KMS-11 (cell line): ENCODE measurements around the gene PYGO2.

Experiments used
- H2AFZ ChIP-seq: fragments of 200-600 bp; sonication (generic); 2 replicates; pipeline ENCODE4 v1.6.1; 2016; ENCODE audit warnings: antibody characterized with exemption, mixed run types, low read depth
- H3K27ac ChIP-seq: fragments of 200-600 bp; sonication (generic); 2 replicates; pipeline ENCODE4 v1.6.1; 2016; ENCODE audit warnings: mild to moderate bottlenecking, mixed run types
- H3K27me3 ChIP-seq: fragments of 200-600 bp; sonication (generic); 2 replicates; pipeline ENCODE4 v1.6.1; 2017; ENCODE audit warnings: mild to moderate bottlenecking, low read depth, mixed run types, moderate library complexity; ENCODE audit not compliant: insufficient read depth
- H3K36me3 ChIP-seq: fragments of 200-600 bp; sonication (generic); 2 replicates; pipeline ENCODE4 v1.6.1; 2017; ENCODE audit warnings: mild to moderate bottlenecking, mixed run types; ENCODE audit not compliant: insufficient read depth
- H3K4me1 ChIP-seq: fragments of 200-600 bp; sonication (generic); 2 replicates; pipeline ENCODE4 v1.6.1; 2016; ENCODE audit warnings: mild to moderate bottlenecking, low read depth, mixed run types; ENCODE audit not compliant: poor library complexity, severe bottlenecking
- H3K4me2 ChIP-seq: fragments of 200-600 bp; sonication (generic); 2 replicates; pipeline ENCODE4 v1.7.0; 2016; ENCODE audit warnings: mild to moderate bottlenecking, mixed run types
- H3K4me3 ChIP-seq: fragments of 200-600 bp; sonication (generic); IDR thresholded peaks from 2 replicates; pipeline ENCODE4 v1.6.1; 2017; ENCODE audit warnings: low read depth, low read length, mixed read lengths; ENCODE audit not compliant: insufficient read depth
- H3K79me2 ChIP-seq: fragments of 200-600 bp; sonication (generic); 2 replicates; pipeline ENCODE4 v1.6.1; 2016; ENCODE audit warnings: low read depth, mixed run types; ENCODE audit not compliant: insufficient read depth
- H3K9ac ChIP-seq: fragments of 200-600 bp; sonication (generic); 2 replicates; pipeline ENCODE4 v1.6.1; 2016; ENCODE audit warnings: mild to moderate bottlenecking, mixed run types
- H4K20me1 ChIP-seq: fragments of 200-600 bp; sonication (generic); 2 replicates; pipeline ENCODE4 v1.6.1; 2016; ENCODE audit warnings: mild to moderate bottlenecking, mixed run types; ENCODE audit not compliant: insufficient read depth
- CTCF ChIP-seq: fragments of 200-600 bp; sonication (generic); conservative IDR thresholded peaks from 2 replicates; pipeline ENCODE4 v1.6.1; 2017; ENCODE audit warnings: low read depth, mild to moderate bottlenecking, antibody characterized with exemption, low read length, moderate library complexity, mixed read lengths

The PYGO2 gene

DNA sequence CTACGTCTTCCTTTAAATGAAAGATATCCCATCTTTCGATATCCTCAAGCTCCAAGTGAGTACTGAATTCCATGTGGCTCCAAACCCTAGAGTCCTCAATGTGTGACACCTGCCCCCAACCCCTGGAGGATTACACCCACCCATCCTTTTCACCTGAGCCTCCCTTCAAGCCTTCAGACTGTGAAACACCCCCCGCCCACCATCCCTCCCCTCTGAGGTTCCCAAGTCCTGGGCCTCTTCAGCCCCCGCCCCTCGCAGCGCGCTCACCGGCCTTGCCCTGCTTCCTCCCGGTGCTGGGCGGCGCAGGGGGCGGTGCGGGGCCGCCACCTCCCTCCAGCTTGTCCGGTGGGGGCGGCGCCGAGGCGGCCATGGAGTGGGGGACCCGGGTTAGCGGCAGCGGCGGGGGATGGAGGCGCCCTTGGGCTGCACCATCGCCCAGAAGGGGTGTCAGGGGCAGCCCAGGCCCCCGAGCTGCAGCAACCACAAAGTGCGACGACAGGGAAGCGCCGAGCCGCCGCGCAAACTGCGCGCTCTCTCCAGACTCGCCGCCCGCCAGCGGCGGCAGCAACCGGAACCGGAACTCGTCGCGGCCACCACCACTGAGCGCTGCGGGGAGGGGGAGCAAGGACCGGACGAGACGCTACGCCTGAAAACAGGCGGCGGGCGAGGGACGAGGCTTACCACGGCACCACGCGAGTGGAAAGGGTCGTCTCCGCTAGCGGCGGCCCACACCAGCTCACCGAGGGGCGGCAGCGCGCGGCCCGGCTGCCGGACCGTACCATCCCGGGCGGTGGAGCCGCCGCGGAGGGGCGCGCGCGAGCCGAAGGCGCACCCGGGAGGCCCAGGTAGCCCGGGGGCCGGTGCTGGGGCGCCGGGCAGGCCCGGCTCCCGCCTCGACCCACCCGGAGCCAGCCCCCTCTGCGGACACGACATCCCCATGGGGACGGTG, at the start of gene PYGO2:
TSS of gene PYGO2 (minus strand) at position 576 of the 949 bp plus-strand sequence. CDS start at position 370, 206 bp downstream.
- peak within 1 kb of the TSS; percentile 80 for H3K27ac ChIP-seq
- peaks cover 47% of the 10 kb centered on the region for H3K4me1 ChIP-seq
- peaks cover 7% of the 10 kb centered on the region; the same call in 1 of the 2 replicates for H3K36me3 ChIP-seq
- no peaks in the 10 kb centered on the region for H3K27me3 ChIP-seq
- H3K9ac ChIP-seq: peak within 1 kb of the TSS; percentile 78
- H3K79me2 ChIP-seq: peaks cover 39% of the 10 kb centered on the region
- peak within 1 kb of the TSS; percentile 98 for H3K4me3 ChIP-seq
- H2AFZ ChIP-seq: peak within 1 kb of the TSS; percentile 60
- H4K20me1 ChIP-seq: no peaks in the 10 kb centered on the region
- peak; percentile 81 for TF ChIP-seq CTCF
- peak within 1 kb of the TSS; percentile 93 for H3K4me2 ChIP-seq

- H3K9ac ChIP-seq: no peak overlapping the region
- H3K27ac ChIP-seq: no peak overlapping the region
- no peak for TF ChIP-seq CTCF
- H3K4me2 ChIP-seq: no peak overlapping the region
- H3K27me3 ChIP-seq: no peaks in the 10 kb centered on the region
- no peak overlapping the region for H3K4me3 ChIP-seq
- H3K4me1 ChIP-seq: peaks cover 17% of the 10 kb centered on the region
- H2AFZ ChIP-seq: no peak overlapping the region
- H3K36me3 ChIP-seq: peaks cover 4% of the 10 kb centered on the region; the same call in 1 of the 2 replicates
- peaks cover 26% of the 10 kb centered on the region; the same call in 1 of the 2 replicates for H3K79me2 ChIP-seq
- no peaks in the 10 kb centered on the region for H4K20me1 ChIP-seq
Measured at GRCh38 chr1:155011004-155011416, 49.4 kb upstream of the PYGO2 start.

DNA sequence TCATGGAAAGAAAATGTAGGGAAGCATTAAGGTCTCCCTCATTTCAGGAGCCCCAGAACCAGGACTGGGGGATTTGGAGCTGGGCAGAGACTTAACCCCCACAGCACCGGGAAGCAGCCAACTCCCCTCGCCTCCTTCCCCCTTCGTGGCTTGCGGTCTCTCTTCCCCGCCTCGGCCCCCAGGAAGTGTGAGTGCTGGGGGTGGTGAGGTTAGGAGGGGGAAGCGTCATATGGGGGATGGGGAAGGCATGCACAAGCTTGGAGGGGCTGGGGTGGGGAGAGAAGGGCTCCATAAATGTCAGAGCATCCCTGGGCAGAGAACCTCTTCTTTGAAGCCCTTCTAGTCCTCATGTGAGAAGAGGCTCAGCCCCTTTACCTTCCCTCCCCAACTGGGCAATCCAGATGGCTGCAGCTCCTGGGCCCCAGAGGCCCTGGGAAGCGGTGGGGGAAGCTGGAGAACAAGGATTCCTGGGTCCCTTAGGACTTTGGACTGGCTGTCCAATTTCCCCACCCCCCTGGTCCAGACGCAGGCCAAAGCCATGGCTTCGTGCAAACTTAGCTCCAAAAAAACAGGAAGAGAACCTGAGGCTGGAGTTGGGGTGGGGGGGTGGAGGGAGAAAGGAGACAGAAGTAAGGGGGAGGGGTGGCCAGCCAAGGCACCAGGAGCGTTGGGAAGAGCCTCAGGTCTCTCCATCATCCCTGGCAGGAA, 48.8 kb upstream of the PYGO2 start:
- H3K9ac ChIP-seq: no peak overlapping the region
- H3K27ac ChIP-seq: no peak overlapping the region
- TF ChIP-seq CTCF: no peak
- H3K27me3 ChIP-seq: no peaks in the 10 kb centered on the region
- no peak overlapping the region for H3K4me2 ChIP-seq
- H3K4me1 ChIP-seq: peaks cover 20% of the 10 kb centered on the region
- no peaks in the 10 kb centered on the region for H4K20me1 ChIP-seq
- H3K4me3 ChIP-seq: no peak overlapping the region
- H2AFZ ChIP-seq: no peak overlapping the region
- peaks cover 4% of the 10 kb centered on the region; the same call in 1 of the 2 replicates for H3K36me3 ChIP-seq
- H3K79me2 ChIP-seq: peaks cover 32% of the 10 kb centered on the region; the same call in 1 of the 2 replicates

DNA sequence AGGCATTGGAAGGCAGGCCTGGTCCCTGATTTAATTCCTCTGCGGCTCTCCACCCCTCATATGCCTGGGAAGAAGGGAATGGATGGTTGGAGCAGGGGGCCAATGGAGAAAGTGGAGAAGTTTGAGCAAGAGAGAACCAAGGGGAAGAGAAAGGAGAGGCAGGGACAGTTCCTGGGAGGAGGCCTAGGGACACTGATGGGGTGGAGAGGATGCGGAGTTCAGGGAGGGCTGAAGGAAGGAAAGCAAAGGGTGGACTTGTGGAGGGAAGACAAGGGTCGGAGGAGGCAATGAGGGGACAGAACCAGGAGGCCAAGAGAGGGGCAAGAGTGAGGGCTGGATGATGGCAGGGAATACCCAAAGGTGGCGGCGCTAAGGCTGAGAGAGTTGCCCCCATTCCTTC, 48.2 kb upstream of the PYGO2 start:
- H3K36me3 ChIP-seq: no peaks in the 10 kb centered on the region; the same call in 1 of the 2 replicates
- no peak overlapping the region for H3K4me3 ChIP-seq
- H3K4me2 ChIP-seq: no peak overlapping the region
- peaks cover 27% of the 10 kb centered on the region for H3K4me1 ChIP-seq
- no peak overlapping the region for H2AFZ ChIP-seq
- no peak overlapping the region for H3K9ac ChIP-seq
- no peaks in the 10 kb centered on the region for H4K20me1 ChIP-seq
- TF ChIP-seq CTCF: no peak
- H3K27ac ChIP-seq: no peak overlapping the region
- peaks cover 39% of the 10 kb centered on the region for H3K79me2 ChIP-seq
- H3K27me3 ChIP-seq: no peaks in the 10 kb centered on the region
